Measurements from ENCODE around the gene NELFCD. TPM values are rescaled to one million over a fixed set of nuclear protein-coding genes. Genes with fewer than 3 reads are reported as not detected.

NELFCD gene
- total RNA-seq, 1 experiment from 2014 or later: 64.8 TPM

DNA sequence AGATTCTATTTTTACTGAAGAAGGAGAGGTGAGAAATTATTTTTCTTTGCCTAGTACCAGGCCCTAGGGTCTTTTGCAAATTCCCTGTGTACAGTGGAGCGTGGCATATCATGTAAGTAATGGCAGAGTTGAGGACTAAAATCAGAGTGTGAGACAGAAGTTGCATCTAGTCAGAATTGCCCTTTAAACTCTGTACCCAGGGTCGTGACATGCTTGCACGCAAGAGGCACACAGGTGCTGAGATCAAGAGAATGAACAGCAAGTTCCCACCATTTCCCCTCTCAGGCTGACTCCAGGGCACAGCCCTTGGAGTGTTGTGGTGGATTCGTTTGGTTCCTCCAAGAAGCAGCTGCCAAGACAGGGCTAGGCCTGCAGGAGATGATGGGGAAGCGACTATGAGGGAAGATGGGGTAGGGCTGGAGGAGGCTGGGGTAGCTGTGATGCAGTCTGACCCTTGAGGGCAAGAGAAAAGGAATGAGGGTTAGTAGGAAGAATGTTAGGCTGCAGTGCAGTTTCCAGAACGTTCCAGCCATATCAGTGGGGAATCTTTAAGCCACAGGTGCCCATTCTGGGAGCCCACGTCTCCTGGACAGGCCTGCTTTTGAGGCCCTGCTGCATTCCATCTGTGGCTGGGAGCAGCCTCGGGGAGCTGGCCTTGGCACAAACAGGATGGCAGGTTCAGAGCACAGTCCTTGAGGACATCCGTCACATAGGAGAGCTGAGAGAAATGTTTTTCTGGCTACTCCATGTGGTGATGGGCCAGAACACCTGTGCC, 6.9 kb downstream of the NELFCD start:
- in situ Hi-C loops (cut with HindIII; ENCODE audit: low pct_unique_long_range_greater_than_20kb, low sequenced_read_pairs): no loop called here
- no peak for DNase-seq (ENCODE audit: low read depth)

GRCh38 chr20:58988565-58988882, 7.5 kb downstream of the NELFCD start:
- DNase-seq (ENCODE audit: low read depth): no peak
- in situ Hi-C loops (cut with HindIII; ENCODE audit: low pct_unique_long_range_greater_than_20kb, low sequenced_read_pairs): no loop called here

GRCh38 chr20:58989196-58989595, 8.1 kb downstream of the NELFCD start:
- in situ Hi-C loops (cut with HindIII; ENCODE audit: low pct_unique_long_range_greater_than_20kb, low sequenced_read_pairs): no loop called here
- no peak for DNase-seq (ENCODE audit: low read depth)

DNA sequence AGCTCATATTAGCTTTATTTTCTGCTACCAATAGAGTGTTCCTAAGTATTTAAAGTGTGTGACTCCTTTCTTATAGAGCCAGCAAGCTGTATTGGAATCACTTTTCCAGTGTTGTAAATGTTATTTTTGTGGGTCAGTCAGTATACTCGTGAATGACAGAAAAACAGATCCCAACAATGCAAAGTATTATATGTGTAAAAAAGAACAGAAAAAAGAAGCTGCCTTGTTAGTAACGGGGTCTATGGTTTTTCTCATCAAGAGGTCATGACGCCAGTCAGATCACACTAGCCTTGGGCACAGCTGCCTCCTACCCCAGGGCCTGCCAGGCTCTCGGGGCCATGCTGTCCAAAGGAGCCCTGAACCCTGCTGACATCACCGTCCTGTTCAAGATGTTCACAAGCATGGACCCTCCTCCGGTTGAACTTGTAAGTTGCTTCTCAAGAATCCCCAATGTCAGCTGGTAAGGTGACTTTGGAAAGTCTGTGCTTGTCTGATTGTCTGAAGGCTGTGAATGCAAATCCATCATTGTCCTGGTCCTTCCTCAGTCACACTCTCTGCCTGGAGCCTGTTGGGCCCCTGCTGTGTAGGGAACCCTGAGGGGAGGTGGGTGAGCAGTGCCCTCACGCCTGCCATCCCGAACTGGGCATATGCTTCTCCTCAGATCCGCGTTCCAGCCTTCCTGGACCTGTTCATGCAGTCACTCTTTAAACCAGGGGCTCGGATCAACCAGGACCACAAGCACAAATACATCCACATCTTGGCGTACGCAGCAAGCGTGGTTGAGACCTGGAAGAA, 9.8 kb downstream of the NELFCD start:
- DNase-seq (ENCODE audit: low read depth): no peak
- in situ Hi-C loops (cut with HindIII; ENCODE audit: low pct_unique_long_range_greater_than_20kb, low sequenced_read_pairs): no loop called here

DNA sequence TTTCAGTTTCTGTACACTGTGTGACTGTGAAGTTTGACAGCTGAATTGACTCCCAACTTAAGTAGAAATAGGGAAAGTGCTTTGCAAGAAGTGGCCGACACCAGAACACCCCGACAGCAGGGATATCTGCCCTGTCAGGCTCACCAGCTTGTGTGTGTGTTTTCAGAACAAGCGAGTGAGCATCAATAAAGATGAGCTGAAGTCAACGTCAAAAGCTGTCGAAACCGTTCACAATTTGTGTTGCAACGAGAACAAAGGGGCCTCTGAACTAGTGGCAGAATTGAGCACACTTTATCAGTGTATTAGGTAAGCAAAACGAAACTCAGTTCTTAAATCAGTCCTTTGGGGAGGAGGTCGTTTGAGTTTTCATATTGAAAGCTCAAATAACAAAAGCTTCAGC, 10.7 kb downstream of the NELFCD start:
- no peak for DNase-seq (ENCODE audit: low read depth)
- in situ Hi-C loops (cut with HindIII; ENCODE audit: low pct_unique_long_range_greater_than_20kb, low sequenced_read_pairs): no loop called here

DNA sequence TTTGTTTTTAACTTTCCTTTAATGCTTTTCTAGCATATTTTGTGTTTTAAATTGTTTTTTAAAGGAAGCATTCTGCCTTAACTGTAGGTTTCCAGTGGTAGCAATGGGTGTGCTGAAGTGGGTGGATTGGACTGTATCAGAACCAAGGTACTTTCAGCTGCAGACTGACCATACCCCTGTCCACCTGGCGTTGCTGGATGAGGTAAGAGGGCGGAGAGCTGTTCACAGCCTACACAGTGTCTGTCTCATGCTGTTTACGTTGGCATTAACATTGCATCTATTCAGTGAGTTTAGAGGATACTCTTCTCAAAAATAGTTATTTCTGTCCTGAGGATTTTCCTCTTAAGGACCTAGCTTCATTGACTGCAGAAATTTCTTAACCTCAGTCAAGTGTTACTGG, 11.9 kb downstream of the NELFCD start:
- no peak for DNase-seq (ENCODE audit: low read depth)
- in situ Hi-C loops (cut with HindIII; ENCODE audit: low pct_unique_long_range_greater_than_20kb, low sequenced_read_pairs): no loop called here

DNA sequence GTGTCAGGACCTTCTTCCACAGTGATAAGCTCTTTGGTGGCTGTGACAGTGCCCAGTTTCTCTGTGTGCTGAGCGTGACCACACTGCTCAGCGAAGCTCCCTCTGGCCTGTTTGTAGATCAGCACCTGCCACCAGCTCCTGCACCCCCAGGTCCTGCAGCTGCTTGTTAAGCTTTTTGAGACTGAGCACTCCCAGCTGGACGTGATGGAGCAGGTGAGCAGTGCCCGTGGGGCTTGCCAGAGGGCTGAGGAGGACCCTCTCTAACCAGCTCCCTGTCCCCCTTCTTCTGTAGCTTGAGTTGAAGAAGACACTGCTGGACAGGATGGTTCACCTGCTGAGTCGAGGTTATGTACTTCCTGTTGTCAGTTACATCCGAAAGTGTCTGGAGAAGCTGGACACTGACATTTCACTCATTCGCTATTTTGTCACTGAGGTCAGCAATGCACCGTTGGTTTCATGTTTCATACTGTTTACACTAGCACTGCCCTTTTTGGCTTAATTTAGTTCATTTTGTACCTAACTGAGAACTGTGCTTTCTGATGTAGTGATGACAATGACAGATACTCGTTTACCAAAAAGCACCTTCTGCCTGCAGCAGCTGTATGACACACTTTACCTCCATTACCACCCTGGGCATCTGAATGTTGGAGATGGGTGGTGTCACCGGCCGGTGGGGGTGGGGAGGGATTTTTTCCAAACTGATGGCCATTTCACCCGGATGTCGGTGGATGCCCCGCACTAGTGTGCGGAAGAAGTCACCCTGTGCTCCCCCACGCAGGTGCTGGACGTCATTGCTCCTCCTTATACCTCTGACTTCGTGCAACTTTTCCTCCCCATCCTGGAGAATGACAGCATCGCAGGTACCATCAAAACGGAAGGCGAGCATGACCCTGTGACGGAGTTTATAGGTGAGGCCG, 12.5 kb downstream of the NELFCD start:
- in situ Hi-C loops (cut with HindIII; ENCODE audit: low pct_unique_long_range_greater_than_20kb, low sequenced_read_pairs): no loop called here
- DNase-seq (ENCODE audit: low read depth): no peak

- in situ Hi-C loops (cut with HindIII; ENCODE audit: low pct_unique_long_range_greater_than_20kb, low sequenced_read_pairs): no loop called here
- no peak for DNase-seq (ENCODE audit: low read depth)
Observed at GRCh38 chr20:58994390-58995159, 13.5 kb downstream of the NELFCD start.

GRCh38 chr20:58995461-58996225, 14.6 kb downstream of the NELFCD start:
- peak; percentile 42 for DNase-seq (ENCODE audit: low read depth)
- in situ Hi-C loops (cut with HindIII; ENCODE audit: low pct_unique_long_range_greater_than_20kb, low sequenced_read_pairs): no loop called here

DNA sequence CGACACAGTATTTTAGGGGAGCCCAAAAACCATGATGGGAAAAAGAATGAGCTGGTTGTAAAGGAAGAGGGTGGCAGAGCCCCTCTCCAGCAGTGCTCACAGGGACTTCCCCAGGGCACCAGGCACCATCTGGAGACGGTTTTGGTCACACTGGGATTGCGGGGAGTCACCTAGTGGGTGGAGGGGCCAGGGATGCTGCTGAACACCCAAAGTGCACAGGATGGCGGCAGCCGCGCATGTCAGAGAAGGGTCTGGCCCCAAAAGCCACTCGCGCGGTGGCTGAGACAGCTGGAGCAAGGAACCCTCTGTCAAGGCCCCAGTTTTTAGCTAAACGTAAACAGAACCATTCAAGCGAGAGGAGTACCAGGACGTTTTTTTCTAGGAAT, 15.2 kb downstream of the NELFCD start:
- in situ Hi-C loops (cut with HindIII; ENCODE audit: low pct_unique_long_range_greater_than_20kb, low sequenced_read_pairs): no loop called here
- no peak for DNase-seq (ENCODE audit: low read depth)

DNA sequence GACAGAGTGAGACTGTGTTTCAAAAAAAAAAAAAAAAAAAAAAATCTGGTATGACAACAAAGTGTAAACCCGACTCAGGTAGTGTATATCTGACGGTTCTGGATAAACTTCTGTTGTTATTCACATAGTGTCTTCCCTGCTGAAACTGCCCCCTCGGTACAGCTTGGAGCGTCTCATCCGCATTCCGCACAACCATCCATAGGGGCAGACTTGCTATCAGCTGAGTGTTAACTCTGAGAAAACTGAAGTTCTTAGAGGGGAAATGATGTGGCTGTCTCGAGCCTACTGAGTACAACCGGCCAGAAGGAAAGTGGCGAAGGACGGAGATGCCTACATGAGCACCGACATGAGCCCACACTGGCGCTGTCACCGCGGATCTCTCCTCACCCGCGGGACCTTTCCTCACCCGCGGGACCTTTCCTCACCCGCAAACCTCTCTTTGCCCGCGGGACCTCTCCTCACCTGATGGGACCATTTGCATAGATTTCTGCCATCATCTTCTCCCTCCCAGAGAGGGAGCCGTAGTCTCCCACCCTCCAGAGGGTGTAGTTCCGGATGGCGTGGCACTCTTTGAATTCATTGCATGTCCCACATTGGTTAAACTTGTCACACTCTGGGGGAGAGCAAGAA, 16.2 kb downstream of the NELFCD start:
- no peak for DNase-seq (ENCODE audit: low read depth)
- in situ Hi-C loops (cut with HindIII; ENCODE audit: low pct_unique_long_range_greater_than_20kb, low sequenced_read_pairs): no loop called here

DNA sequence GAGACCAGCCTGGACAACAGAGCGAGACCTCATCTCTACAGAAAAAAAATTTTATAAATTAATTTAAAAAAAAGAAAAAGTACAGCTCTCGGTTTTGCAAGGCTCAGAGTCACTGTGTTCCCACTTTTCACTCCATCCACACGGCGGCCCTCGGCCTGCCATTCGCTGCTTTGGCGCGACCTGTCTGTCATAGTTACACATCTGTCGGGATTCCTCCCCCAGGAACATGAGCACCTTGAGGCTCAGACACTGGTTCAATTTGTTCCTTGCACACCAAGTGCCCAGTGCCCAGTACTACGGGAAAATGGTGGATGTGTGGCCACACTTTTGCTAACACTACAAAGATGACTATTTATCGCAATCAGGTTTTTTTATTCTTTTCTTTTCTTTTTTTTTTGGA, 17.6 kb downstream of the NELFCD start:
- in situ Hi-C loops (cut with HindIII; ENCODE audit: low pct_unique_long_range_greater_than_20kb, low sequenced_read_pairs): no loop called here
- DNase-seq (ENCODE audit: low read depth): no peak

DNA sequence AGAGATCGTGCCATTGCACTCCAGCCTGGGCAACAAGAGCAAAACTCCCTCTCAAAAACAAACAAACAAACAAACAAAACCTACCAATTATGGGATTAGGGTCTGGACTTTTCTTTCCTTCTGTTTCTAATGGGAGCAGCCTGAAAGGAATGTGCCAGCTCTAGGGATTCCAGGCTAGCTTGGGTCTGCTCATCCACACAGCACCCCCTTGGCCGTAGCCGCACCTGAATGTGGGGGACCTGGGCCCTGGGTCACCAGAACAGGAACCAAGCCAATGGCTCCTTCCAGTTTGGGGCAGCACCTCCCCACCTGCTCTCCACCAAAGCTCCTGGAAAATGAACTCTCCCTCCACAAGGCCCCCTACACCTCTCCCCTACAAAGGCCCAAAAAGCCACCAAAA, 19.3 kb downstream of the NELFCD start:
- in situ Hi-C loops (cut with HindIII; ENCODE audit: low pct_unique_long_range_greater_than_20kb, low sequenced_read_pairs): no loop called here

DNA sequence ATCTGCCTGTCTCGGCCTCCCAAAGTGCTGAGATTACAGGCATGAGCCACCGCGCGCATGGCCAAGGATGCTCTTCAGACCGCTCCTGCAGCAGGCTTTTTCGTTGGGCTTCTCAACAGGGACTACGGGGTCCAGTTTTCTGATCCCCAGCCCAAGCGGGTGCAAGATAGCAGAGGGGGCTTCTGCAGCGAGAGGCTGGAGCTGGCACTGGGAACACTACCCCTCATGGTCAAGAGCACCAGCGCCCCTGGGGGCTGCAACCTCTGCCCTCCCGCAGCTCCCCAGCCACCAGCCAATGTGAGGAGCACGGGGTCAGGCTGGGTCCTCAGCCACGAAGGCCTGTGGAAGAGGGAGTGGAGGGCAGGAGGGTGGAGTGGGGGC, 20.0 kb downstream of the NELFCD start:
- DNase-seq (ENCODE audit: low read depth): no peak
- in situ Hi-C loops (cut with HindIII; ENCODE audit: low pct_unique_long_range_greater_than_20kb, low sequenced_read_pairs): no loop called here

More for the DNA sequence above, 19.3 kb downstream of the NELFCD start:
- no peak for DNase-seq (ENCODE audit: low read depth)

DNA sequence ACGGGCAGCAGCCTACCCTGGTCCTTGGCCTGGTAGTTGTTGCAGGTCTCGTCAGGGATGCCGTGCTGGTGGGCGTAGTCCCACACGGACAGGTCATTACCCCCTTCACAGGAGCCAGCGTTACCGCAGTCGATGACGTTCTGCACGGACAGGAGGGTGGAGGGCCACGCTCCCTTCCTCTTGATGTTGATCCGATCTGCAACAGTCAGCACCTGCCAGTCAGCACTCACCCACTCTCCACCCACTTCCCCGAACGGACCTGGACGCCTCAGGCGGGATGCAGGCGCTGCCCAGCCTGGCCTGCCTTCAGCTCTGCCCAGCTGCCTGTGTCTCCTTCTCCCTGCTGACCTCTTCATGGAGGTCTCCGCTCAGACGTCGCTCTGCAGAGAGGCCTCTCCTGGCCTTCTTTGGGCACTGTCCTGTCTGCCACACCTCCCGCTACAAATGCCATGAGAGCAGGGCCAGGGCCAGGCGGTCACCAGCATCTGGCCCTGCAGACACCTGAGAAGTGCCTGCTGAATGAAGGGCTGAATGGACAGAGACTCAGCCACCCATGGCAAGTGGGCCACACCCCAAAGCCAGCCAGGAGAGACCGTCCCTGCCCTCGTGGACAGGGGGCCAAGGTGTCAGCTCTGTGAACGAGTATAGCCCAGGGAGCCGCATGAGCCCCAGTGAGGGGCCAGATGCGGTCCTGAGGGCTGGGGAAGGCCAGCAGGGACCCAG, 20.6 kb downstream of the NELFCD start:
- in situ Hi-C loops (cut with HindIII; ENCODE audit: low pct_unique_long_range_greater_than_20kb, low sequenced_read_pairs): no loop called here
- no peak for DNase-seq (ENCODE audit: low read depth)

- in situ Hi-C loops (cut with HindIII; ENCODE audit: low pct_unique_long_range_greater_than_20kb, low sequenced_read_pairs): no loop called here
- DNase-seq (ENCODE audit: low read depth): no peak
Observed at GRCh38 chr20:59002388-59002787, 21.3 kb downstream of the NELFCD start.
